ENCODE data around the gene FAM98C.

FAM98C gene

GRCh38 chr19:38402967-38403674 lies at the start of gene FAM98C:
FAM98C (plus strand) TSS chr19:38403093; CDS start chr19:38403154, 61 bp downstream.
- peak; percentile 97 for TF ChIP-seq CTCF (conservative IDR thresholded peaks at IDR 0.05)
- H3K27ac ChIP-seq, result peak within 1 kb of the TSS; percentile 86

- no peak overlapping the region for H3K27ac ChIP-seq
- no peak for TF ChIP-seq CTCF (conservative IDR thresholded peaks at IDR 0.05)
Observed at GRCh38 chr19:38355728-38356725, 46.9 kb upstream of the FAM98C start.

GRCh38 chr19:38358071-38358470 lies 44.8 kb upstream of the FAM98C start:
- no peak for TF ChIP-seq CTCF (conservative IDR thresholded peaks at IDR 0.05)
- no peak overlapping the region for H3K27ac ChIP-seq

GRCh38 chr19:38359242-38360021 lies 43.5 kb upstream of the FAM98C start:
- no peak overlapping the region for H3K27ac ChIP-seq
- TF ChIP-seq CTCF (conservative IDR thresholded peaks at IDR 0.05), result no peak

GRCh38 chr19:38360351-38360750 lies 42.5 kb upstream of the FAM98C start:
- H3K27ac ChIP-seq, result no peak overlapping the region
- TF ChIP-seq CTCF (conservative IDR thresholded peaks at IDR 0.05), result no peak

GRCh38 chr19:38360839-38361631 lies 41.9 kb upstream of the FAM98C start:
- no peak for TF ChIP-seq CTCF (conservative IDR thresholded peaks at IDR 0.05)
- H3K27ac ChIP-seq, result peak overlapping the region; percentile 78

All from VCaP (cell line).